Ishikawa (cell line): ENCODE measurements around the gene TRERF1.

Source experiments
- TAF1 ChIP-seq: IDR thresholded peaks from 2 replicates; pipeline ENCODE4 v1.6.1; 2012; ENCODE audit warnings: low read depth, mild to moderate bottlenecking
- TCF12 ChIP-seq: IDR thresholded peaks from 2 replicates; pipeline ENCODE4 v1.6.1; 2012; ENCODE audit warnings: low read depth
- ZBTB7A ChIP-seq: IDR thresholded peaks from 2 replicates; pipeline ENCODE4 v1.6.1; 2012; ENCODE audit warnings: low read depth

- TF ChIP-seq TAF1: no peak
- no peak for TF ChIP-seq ZBTB7A
- TF ChIP-seq TCF12: no peak
Observed at GRCh38 chr6:42378536-42378935, 73.2 kb downstream of the TRERF1 start.
